GM23338 (cell line): ENCODE results near the gene PAN2. TPM values are rescaled to one million over a fixed set of nuclear protein-coding genes. Genes with fewer than 3 reads are reported as not detected.
A peak's percentile ranks its signal among the peaks of the same experiment; 100 is the strongest.

Source experiments
- ATAC-seq: fragments of 200-7000 bp; cut with Tn5 transposase; 3 replicates; pipeline ENCODE4 v1.9.1; 2020
- DNase-seq: peaks from one replicate; pipeline ENCODE4 v3.0.0-alpha.2; 2015; ENCODE audit warnings: low spot score
- H2AFZ ChIP-seq: fragments of 200-600 bp; sonication (generic); 2 replicates; pipeline ENCODE4 v1.8.0; 2016; ENCODE audit warnings: antibody characterized with exemption, mild to moderate bottlenecking, moderate library complexity
- H3F3A ChIP-seq: fragments of 200-600 bp; sonication (generic); replicated peaks from 2 replicates; pipeline ENCODE4 v1.8.0; 2017; ENCODE audit warnings: antibody characterized with exemption, mixed run types, low read depth
- H3K27ac ChIP-seq: fragments of 200-600 bp; sonication (generic); 2 replicates; pipeline ENCODE4 v1.6.1; 2016; ENCODE audit warnings: low read depth
- H3K27me3 ChIP-seq: fragments of 200-600 bp; sonication (generic); 2 replicates; pipeline ENCODE4 v1.8.0; 2016; ENCODE audit warnings: mild to moderate bottlenecking, mixed run types, moderate library complexity; ENCODE audit not compliant: insufficient read depth
- H3K36me3 ChIP-seq: fragments of 200-600 bp; sonication (generic); 2 replicates; pipeline ENCODE4 v1.8.0; 2016; ENCODE audit warnings: mild to moderate bottlenecking; ENCODE audit not compliant: insufficient read depth
- H3K4me1 ChIP-seq: fragments of 200-600 bp; sonication (generic); 2 replicates; pipeline ENCODE4 v1.8.0; 2016; ENCODE audit warnings: mild to moderate bottlenecking, moderate library complexity; ENCODE audit not compliant: insufficient read depth
- H3K4me2 ChIP-seq: fragments of 200-600 bp; sonication (generic); 2 replicates; pipeline ENCODE4 v1.7.1; 2017; ENCODE audit warnings: mixed run types
- H3K4me3 ChIP-seq: fragments of 200-600 bp; sonication (generic); 2 replicates; pipeline ENCODE4 v1.6.1; 2016; ENCODE audit warnings: mixed run types
- H3K79me2 ChIP-seq: fragments of 200-600 bp; sonication (generic); replicated peaks from 2 replicates; pipeline ENCODE4 v1.8.0; 2017; ENCODE audit warnings: mild to moderate bottlenecking; ENCODE audit not compliant: insufficient read depth
- H3K9me2 ChIP-seq: fragments of 200-600 bp; sonication (generic); 2 replicates; pipeline ENCODE4 v1.8.0; 2017; ENCODE audit not compliant: insufficient read depth
- H4K20me1 ChIP-seq: fragments of 200-600 bp; sonication (generic); replicated peaks from 2 replicates; pipeline ENCODE4 v1.8.0; 2017; ENCODE audit warnings: mild to moderate bottlenecking; ENCODE audit not compliant: insufficient read depth
- H3K27ac Mint-ChIP-seq: 2 replicates; pipeline ENCODE4 v1.8.0; 2020; ENCODE audit warnings: inconsistent platforms, mild to moderate bottlenecking, moderate library complexity, mixed read lengths
- H3K27me3 Mint-ChIP-seq: 3 replicates; pipeline ENCODE4 v1.8.0; 2022; ENCODE audit warnings: low read depth, mild to moderate bottlenecking, moderate library complexity, mixed read lengths, inconsistent platforms; ENCODE audit not compliant: insufficient read depth, poor library complexity
- H3K36me3 Mint-ChIP-seq: 3 replicates; pipeline ENCODE4 v1.8.0; 2021; ENCODE audit warnings: low read depth, mild to moderate bottlenecking, inconsistent platforms, moderate library complexity, mixed read lengths
- H3K4me1 Mint-ChIP-seq: 3 replicates; pipeline ENCODE4 v1.8.0; 2020; ENCODE audit warnings: mild to moderate bottlenecking, inconsistent platforms, mixed read lengths
- H3K4me3 Mint-ChIP-seq: 3 replicates; pipeline ENCODE4 v1.8.0; 2021; ENCODE audit warnings: moderate library complexity, mild to moderate bottlenecking, inconsistent platforms, mixed read lengths
- H3K9me3 Mint-ChIP-seq: 3 replicates; pipeline ENCODE4 v1.8.0; 2020; ENCODE audit warnings: moderate library complexity, mild to moderate bottlenecking, inconsistent platforms, mixed read lengths
- CREB1 ChIP-seq: fragments of 250-450 bp; sonication (Bioruptor Pico); IDR thresholded peaks from 2 replicates; pipeline ENCODE4 v1.5.0; 2020; ENCODE audit warnings: low read depth, mild to moderate bottlenecking, moderate library complexity
- EZH2 ChIP-seq: fragments of 200-600 bp; sonication (generic); IDR thresholded peaks from one replicate; pipeline ENCODE4 v1.8.0; 2017; ENCODE audit warnings: antibody characterized with exemption, mild to moderate bottlenecking, low read depth; ENCODE audit not compliant: unreplicated experiment
- EZH2phosphoT487 ChIP-seq: fragments of 200-600 bp; sonication (generic); IDR thresholded peaks from one replicate; pipeline ENCODE4 v1.8.1; 2018; ENCODE audit warnings: antibody characterized with exemption; ENCODE audit not compliant: unreplicated experiment
- JUNB ChIP-seq: IDR thresholded peaks from one replicate; pipeline ENCODE4 v1.6.1; 2016; ENCODE audit warnings: antibody characterized with exemption; ENCODE audit not compliant: unreplicated experiment
- NANOG ChIP-seq: IDR thresholded peaks from 2 replicates; pipeline ENCODE4 v1.6.1; 2016; ENCODE audit warnings: antibody characterized with exemption, borderline replicate concordance
- POLR2AphosphoS5 ChIP-seq: IDR thresholded peaks from 2 replicates; pipeline ENCODE4 v1.6.1; 2016; ENCODE audit warnings: antibody characterized with exemption, low read depth
- REST ChIP-seq: IDR thresholded peaks from one replicate; pipeline ENCODE4 v1.6.1; 2018; ENCODE audit warnings: antibody characterized with exemption; ENCODE audit not compliant: unreplicated experiment
- STAT1 ChIP-seq: IDR thresholded peaks from one replicate; pipeline ENCODE4 v1.6.1; 2016; ENCODE audit warnings: antibody characterized with exemption; ENCODE audit not compliant: unreplicated experiment
- ZNF114 ChIP-seq: fragments of 250-450 bp; sonication (Bioruptor Pico); IDR thresholded peaks from 2 replicates; pipeline ENCODE4 v1.5.0; 2020; ENCODE audit warnings: mild to moderate bottlenecking, moderate library complexity
- ZNF331 ChIP-seq: fragments of 250-450 bp; sonication (Bioruptor Pico); IDR thresholded peaks from 2 replicates; pipeline ENCODE4 v1.5.0; 2020; ENCODE audit warnings: low read depth, mild to moderate bottlenecking, moderate library complexity
- ZNF462 ChIP-seq: fragments of 250-450 bp; sonication (Bioruptor Pico); IDR thresholded peaks from 2 replicates; pipeline ENCODE4 v1.5.0; 2020; ENCODE audit warnings: mild to moderate bottlenecking, moderate library complexity
- polyA plus RNA-seq: library from polyadenylated mRNA; unstranded; fragments of >200 nt; fragmentation: Nextera tagmentation; extraction: Ambion mirVana; gene quantifications from 2 replicates; pipeline ENCODE4 v1.2.1, GENCODE V29; 2016
- total RNA-seq: library from RNA; depleted of rRNA; stranded (reverse); fragments of >200 nt; shearing (Covaris generic); gene quantifications from 2 replicates; pipeline ENCODE4 v1.2.3, GENCODE V29; 2014
- TF ChIP-seq, protein P1 (sequence below), 2 experiments: fragments of 200-600 bp in 1 of 2; sonication (generic) in 1 of 2; conservative IDR thresholded peaks; 2 replicates each; pipeline versions ENCODE4 v1.5.1 to v1.6.1; 2016 to 2017; ENCODE audit warnings: antibody characterized with exemption in 2 of 2, low read depth in 2 of 2, mild to moderate bottlenecking in 2 of 2, moderate library complexity in 1 of 2
- TF ChIP-seq, protein P2 (sequence below): IDR thresholded peaks from 2 replicates; pipeline ENCODE4 v1.6.1; 2016; ENCODE audit warnings: antibody characterized with exemption

The PAN2 gene
- total and polyA plus RNA-seq, 2 experiments from 2014 or later, result 11.5 to 27.2 TPM

- Histone ChIP-seq H3K4me1 (peaks cover 6% of the 10 kb centered on the region; the same call in 1 of the 2 replicates), H3K27me3 (no peaks in the 10 kb centered on the region), H3K4me2 (no peak overlapping the region), H3K4me3 (no peak overlapping the region), H3K79me2 (no peaks in the 10 kb centered on the region), H3K27ac (no peak overlapping the region), H3F3A (no peaks in the 10 kb centered on the region; the same call in 1 of the 2 replicates), H4K20me1 (no peaks in the 10 kb centered on the region), H2AFZ (peak overlapping the region; percentile 96), H3K9me2 (no peaks in the 10 kb centered on the region), H3K36me3 (no peaks in the 10 kb centered on the region)
- ATAC-seq (no peak), DNase-seq (no peak)
- no peak overlapping the region for H3K27ac Mint-ChIP-seq
- H3K4me3 Mint-ChIP-seq, result no peak overlapping the region
- TF ChIP-seq ZNF114 (no peak), CREB1 (CRISPR knock-in tag) (no peak), ZNF462 (CRISPR knock-in tag) (no peak), NANOG (no peak), EZH2 (no peak), POLR2AphosphoS5 (no peak), JUNB (no peak), REST (no peak), STAT1 (no peak), EZH2phosphoT487 (no peak), ZNF331 (CRISPR knock-in tag) (no peak)
- TF ChIP-seq, protein P1, sequence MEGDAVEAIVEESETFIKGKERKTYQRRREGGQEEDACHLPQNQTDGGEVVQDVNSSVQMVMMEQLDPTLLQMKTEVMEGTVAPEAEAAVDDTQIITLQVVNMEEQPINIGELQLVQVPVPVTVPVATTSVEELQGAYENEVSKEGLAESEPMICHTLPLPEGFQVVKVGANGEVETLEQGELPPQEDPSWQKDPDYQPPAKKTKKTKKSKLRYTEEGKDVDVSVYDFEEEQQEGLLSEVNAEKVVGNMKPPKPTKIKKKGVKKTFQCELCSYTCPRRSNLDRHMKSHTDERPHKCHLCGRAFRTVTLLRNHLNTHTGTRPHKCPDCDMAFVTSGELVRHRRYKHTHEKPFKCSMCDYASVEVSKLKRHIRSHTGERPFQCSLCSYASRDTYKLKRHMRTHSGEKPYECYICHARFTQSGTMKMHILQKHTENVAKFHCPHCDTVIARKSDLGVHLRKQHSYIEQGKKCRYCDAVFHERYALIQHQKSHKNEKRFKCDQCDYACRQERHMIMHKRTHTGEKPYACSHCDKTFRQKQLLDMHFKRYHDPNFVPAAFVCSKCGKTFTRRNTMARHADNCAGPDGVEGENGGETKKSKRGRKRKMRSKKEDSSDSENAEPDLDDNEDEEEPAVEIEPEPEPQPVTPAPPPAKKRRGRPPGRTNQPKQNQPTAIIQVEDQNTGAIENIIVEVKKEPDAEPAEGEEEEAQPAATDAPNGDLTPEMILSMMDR (conservative IDR thresholded peaks at IDR 0.05; ENCODE audit: low read depth in 2 of 2), result no peak
- TF ChIP-seq, protein P2, sequence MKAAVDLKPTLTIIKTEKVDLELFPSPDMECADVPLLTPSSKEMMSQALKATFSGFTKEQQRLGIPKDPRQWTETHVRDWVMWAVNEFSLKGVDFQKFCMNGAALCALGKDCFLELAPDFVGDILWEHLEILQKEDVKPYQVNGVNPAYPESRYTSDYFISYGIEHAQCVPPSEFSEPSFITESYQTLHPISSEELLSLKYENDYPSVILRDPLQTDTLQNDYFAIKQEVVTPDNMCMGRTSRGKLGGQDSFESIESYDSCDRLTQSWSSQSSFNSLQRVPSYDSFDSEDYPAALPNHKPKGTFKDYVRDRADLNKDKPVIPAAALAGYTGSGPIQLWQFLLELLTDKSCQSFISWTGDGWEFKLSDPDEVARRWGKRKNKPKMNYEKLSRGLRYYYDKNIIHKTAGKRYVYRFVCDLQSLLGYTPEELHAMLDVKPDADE, result no peak
- H3K9me3 Mint-ChIP-seq, result peaks cover 7% of the 10 kb centered on the region; the same call in 2 of the 3 replicates
- peaks cover 11% of the 10 kb centered on the region; the same call in 2 of the 3 replicates for H3K4me1 Mint-ChIP-seq
- H3K36me3 Mint-ChIP-seq, result no peaks in the 10 kb centered on the region
- peaks cover 5% of the 10 kb centered on the region for H3K27me3 Mint-ChIP-seq
These were observed 44.2 kb upstream of the PAN2 start for GRCh38 chr12:56377989-56378316.
